Adrenal gland (tissue), 5 donors: ENCODE data around the gene NR2C1.

ENCODE experiments used
- CTCF ChIP-seq, 6 experiments: fragments of 450-650 bp in 4 of 6; fragments of 200-600 bp in 2 of 6; sonication (generic) in 1 of 6; IDR thresholded peaks; 1 replicate in 5 of 6; 2 replicates in 1 of 6; pipeline versions ENCODE4 v1.5.1 to v1.8.0; 2016 to 2021; ENCODE audit warnings: antibody characterized with exemption in 6 of 6, mild to moderate bottlenecking in 2 of 6, moderate library complexity in 1 of 6
- POLR2A ChIP-seq, 2 donors: fragments of 450-650 bp; IDR thresholded peaks; one replicate each; pipeline ENCODE4 v1.6.1; 2017; ENCODE audit warnings: antibody characterized with exemption in 2 of 2, mild to moderate bottlenecking in 2 of 2, moderate library complexity in 1 of 2
- donor health status: DM: no; HTN: no; CAD: no.

- TF ChIP-seq POLR2A (IDR thresholded peaks at IDR 0.05) (no peak), CTCF (IDR thresholded peaks at IDR 0.05) (no peak)
Observed at GRCh38 chr12:94994312-94994711, 79.1 kb downstream of the NR2C1 start.
